ENCODE results near the gene CCDC150.

DNA sequence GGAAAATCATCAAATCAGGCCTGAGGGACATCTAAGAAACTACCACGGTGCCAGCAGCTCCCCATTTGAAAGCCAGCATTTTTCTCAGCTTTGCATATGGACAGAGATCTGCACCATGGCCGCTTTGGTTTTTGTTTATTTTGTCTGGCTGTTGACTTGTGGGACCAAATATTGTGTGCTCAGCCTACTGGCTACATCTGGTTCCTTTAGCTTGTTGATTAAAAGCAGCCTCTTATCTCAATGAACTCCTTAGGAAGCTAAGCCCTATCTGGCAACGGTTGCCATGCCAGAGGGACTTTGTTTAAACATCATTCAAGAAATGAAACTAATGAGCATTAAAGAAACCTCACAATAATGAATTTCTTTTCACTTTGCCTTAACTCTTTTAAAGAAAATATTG, 32.4 kb upstream of the CCDC150 start:
- TF ChIP-seq POLR2A (IDR thresholded peaks at IDR 0.05; ENCODE audit: low read depth, low read length) (no peak), POLR2AphosphoS5 (IDR thresholded peaks at IDR 0.05; ENCODE audit: low read depth, low read length) (no peak)

All from GM12892 (cell line).